Transverse colon (tissue), 3 donors: ENCODE results near the gene MAU2.
A peak's percentile ranks its signal among the peaks of the same experiment; 100 is the strongest.

Experiments used
- CTCF ChIP-seq, 5 experiments: fragments of 200-600 bp in 3 of 5; fragments of 450-650 bp in 2 of 5; sonication (generic) in 3 of 5; IDR thresholded peaks; 1 replicate in 2 of 5; 2 replicates in 3 of 5; pipeline ENCODE4 v1.5.1; 2016 to 2017; ENCODE audit warnings: antibody characterized with exemption in 5 of 5, inconsistent platforms in 3 of 5, mild to moderate bottlenecking in 2 of 5, moderate library complexity in 1 of 5
- POLR2A ChIP-seq: fragments of 450-650 bp; IDR thresholded peaks from one replicate; pipeline ENCODE4 v1.6.1; 2016; ENCODE audit warnings: antibody characterized with exemption, mild to moderate bottlenecking, moderate library complexity

GRCh38 chr19:19372656-19373416 lies 52.2 kb downstream of the MAU2 start:
- TF ChIP-seq POLR2A, result peak; percentile 75
- no peak for TF ChIP-seq CTCF (IDR thresholded peaks at IDR 0.05)
